Measurements from ENCODE around the gene MATCAP1. TPM values are rescaled to one million over a fixed set of nuclear protein-coding genes. Genes with fewer than 3 reads are reported as not detected.
A peak's percentile ranks its signal among the peaks of the same experiment; 100 is the strongest.

The MATCAP1 gene
- total and polyA plus RNA-seq, 2 of the 13 experiments (the other 11 are each of a cell fraction or from before 2014, with no cell fraction given): 11.2 to 24.5 TPM

GRCh38 chr16:67150047-67150832 is 33.5 kb downstream of the MATCAP1 start (continued):
- TF ChIP-seq JDP2 (CRISPR knock-in tag; IDR thresholded peaks at IDR 0.05; ENCODE audit: borderline replicate concordance) (no peak), ZNF143 (CRISPR knock-in tag; IDR thresholded peaks at IDR 0.05) (no peak), RFXANK (CRISPR knock-in tag; IDR thresholded peaks at IDR 0.05) (no peak), SOX5 (CRISPR knock-in tag; IDR thresholded peaks at IDR 0.05; ENCODE audit: borderline replicate concordance) (no peak), ZNF550 (CRISPR knock-in tag; IDR thresholded peaks at IDR 0.05; ENCODE audit: borderline replicate concordance) (no peak), ZNF576 (CRISPR knock-in tag; IDR thresholded peaks at IDR 0.05) (no peak), ZMYM3 (CRISPR knock-in tag; IDR thresholded peaks at IDR 0.05) (no peak), ZNF772 (CRISPR knock-in tag; IDR thresholded peaks at IDR 0.05) (no peak), BRF2 (CRISPR knock-in tag; IDR thresholded peaks at IDR 0.05) (no peak), ZNF138 (CRISPR knock-in tag; IDR thresholded peaks at IDR 0.05; ENCODE audit: low read depth) (no peak), KLF12 (CRISPR knock-in tag; IDR thresholded peaks at IDR 0.05; ENCODE audit: borderline replicate concordance) (peak; percentile 55; the same call in 1 of the 2 replicates), HNRNPLL (IDR thresholded peaks at IDR 0.05; ENCODE audit: low read depth, low read length, poor library complexity, severe bottlenecking) (peak; percentile 27), ZNF605 (CRISPR knock-in tag; IDR thresholded peaks at IDR 0.05) (no peak), ZNF282 (IDR thresholded peaks at IDR 0.05; ENCODE audit: partially characterized antibody) (no peak), EP300 (IDR thresholded peaks at IDR 0.05; ENCODE audit: low read depth in 2 of 2, low read length in 2 of 2) (no peak), EP300 (CRISPR knock-in tag; IDR thresholded peaks at IDR 0.05; ENCODE audit: borderline replicate concordance) (no peak), ZNF275 (CRISPR knock-in tag; IDR thresholded peaks at IDR 0.05; ENCODE audit: borderline replicate concordance) (0 out of 2 replicates have a peak, but pooled peaks have one; percentile 71), ZNF12 (CRISPR knock-in tag; IDR thresholded peaks at IDR 0.05) (no peak), ZSCAN25 (CRISPR knock-in tag; IDR thresholded peaks at IDR 0.05) (no peak), TCF7 (IDR thresholded peaks at IDR 0.05; ENCODE audit: low read depth) (no peak), KLF6 (CRISPR knock-in tag; IDR thresholded peaks at IDR 0.05) (no peak), DRAP1 (CRISPR knock-in tag; IDR thresholded peaks at IDR 0.05) (no peak), SSRP1 (CRISPR knock-in tag; IDR thresholded peaks at IDR 0.05) (no peak), ATF3 (CRISPR knock-in tag; IDR thresholded peaks at IDR 0.05) (0 out of 2 replicates have a peak, but pooled peaks have one; percentile 5), ISX (CRISPR knock-in tag; conservative IDR thresholded peaks at IDR 0.05) (no peak), JUNB (CRISPR knock-in tag; IDR thresholded peaks at IDR 0.05; ENCODE audit: borderline replicate concordance) (no peak), ZNF350 (CRISPR knock-in tag; IDR thresholded peaks at IDR 0.05; ENCODE audit: borderline replicate concordance, low read depth) (no peak), FOXP1 (IDR thresholded peaks at IDR 0.05) (no peak), FOXP1 (CRISPR knock-in tag; IDR thresholded peaks at IDR 0.05) (no peak), ZNF180 (CRISPR knock-in tag; IDR thresholded peaks at IDR 0.05; ENCODE audit: borderline replicate concordance, low read depth) (no peak), SMARCC2 (IDR thresholded peaks at IDR 0.05) (no peak)

Measured in HepG2 (cell line).